Activated CD8-positive, alpha-beta memory T cell treated with anti-CD3 and anti-CD28 coated beads for 48 hours (primary cell): ENCODE data around the gene XRN1.

Source experiments
- DNase-seq, 3 experiments: peaks; one replicate each; pipeline ENCODE4 v3.0.0-alpha.2; 2020; ENCODE audit warnings: low read depth in 2 of 3, low spot score in 2 of 3

XRN1 gene

DNA sequence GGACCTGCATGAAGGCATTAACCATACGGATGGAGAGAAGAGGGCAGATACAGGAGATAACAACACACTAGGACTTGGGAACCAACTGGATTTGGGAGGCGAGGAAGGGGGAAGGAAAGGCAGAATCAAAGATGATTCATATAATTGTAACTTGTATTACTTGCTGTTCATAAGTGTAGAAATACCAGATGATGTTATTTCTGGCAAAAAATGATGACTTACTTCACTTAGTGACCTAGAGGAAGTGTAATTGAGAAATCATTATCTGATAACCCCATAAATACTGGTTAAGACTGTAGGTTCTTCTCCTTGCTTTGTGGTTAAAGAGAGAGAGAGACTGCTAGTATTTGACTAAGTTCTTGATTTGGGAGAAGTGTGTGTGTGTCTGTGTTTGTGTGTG lies 172.0 kb downstream of the XRN1 start:
- no peak for DNase-seq

DNA sequence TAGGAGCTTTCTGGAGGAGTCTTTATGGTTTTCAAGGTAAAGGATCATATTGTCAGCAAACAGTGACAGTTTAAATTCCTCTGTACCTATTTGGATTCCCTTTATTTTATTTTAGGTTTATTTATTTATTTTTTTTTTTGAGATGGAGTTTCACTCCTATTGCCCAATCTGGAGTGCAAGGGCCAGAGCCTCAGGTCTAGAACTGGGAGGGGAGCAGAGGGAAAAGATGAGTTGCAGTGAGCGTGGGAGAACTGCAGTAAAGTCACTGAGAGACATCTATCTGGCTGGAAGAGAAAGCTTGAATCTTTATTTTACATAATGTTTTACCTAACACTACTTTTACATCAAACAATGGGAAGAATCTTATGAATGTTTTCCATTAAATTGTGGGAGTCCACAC lies 172.9 kb downstream of the XRN1 start:
- DNase-seq: no peak

DNA sequence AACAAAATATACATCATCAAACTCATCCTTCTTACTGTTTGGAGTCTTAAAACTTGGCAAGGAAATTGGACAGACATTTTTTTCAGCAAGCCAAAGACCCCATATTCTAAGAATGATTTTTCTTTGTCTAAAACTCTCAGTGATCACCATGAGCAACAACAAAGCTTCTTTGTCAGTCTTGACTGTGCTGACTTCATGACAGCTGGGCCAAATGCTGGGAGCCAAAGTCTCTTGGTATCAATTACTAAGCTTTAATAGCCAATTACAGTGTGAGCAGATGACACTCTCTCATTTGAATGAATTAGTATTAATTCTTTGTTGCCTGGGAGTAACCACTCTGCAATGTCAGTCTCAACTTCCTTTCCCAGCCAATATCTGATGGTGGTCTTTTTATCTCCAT lies 174.3 kb downstream of the XRN1 start:
- no peak for DNase-seq

DNA sequence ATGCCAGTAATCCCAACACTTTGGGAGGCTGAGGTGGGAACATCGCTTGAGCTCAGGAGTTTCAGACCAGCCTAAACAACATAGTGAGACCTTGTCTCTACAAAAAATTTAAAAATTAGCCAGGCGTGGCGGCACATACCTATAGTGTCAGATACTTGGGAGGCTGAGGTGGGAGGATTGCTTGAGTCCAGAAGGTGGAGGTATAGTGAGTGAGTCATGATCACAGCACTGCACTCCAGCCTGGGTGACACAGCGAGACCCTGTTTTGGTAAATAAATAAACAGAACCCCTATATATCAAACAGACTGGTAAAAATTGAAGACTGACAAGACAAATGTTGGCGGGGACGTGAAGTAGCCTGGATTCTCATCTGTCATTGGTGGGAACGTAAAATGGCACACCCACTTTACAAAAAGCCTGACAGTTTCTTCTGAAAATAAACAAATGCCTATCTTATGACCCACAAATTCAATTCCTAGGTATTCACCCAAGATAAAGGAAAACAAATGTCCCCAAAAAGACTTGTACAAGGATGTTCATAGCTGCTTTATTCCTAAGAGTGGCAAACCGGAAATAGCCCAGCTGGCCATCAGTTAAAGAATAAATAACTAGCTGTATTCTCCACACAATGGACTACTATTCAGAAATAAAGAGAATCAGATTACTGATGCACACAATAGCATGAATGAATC lies 175.5 kb downstream of the XRN1 start:
- no peak for DNase-seq

DNA sequence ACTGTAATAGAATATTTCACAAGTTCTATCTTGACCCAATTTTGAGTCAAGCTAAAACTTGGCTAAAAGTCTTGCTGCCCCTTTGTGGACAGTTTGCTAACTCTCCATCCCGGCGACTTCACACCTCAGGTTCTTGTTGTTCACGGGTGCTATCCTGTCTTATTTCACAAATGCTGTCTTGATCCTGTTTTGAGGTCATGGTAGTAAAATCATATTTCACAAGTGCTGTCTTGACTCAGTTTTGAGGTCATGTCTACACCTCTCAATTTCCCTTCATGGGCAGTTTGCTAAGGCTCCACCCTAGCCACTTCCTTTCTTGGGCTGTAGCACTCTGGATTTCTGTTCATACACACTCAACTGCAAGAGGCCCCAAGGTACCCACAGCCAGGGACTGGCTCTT lies 177.4 kb downstream of the XRN1 start:
- peak in 1 of 3 experiments; percentile 10 for DNase-seq

DNA sequence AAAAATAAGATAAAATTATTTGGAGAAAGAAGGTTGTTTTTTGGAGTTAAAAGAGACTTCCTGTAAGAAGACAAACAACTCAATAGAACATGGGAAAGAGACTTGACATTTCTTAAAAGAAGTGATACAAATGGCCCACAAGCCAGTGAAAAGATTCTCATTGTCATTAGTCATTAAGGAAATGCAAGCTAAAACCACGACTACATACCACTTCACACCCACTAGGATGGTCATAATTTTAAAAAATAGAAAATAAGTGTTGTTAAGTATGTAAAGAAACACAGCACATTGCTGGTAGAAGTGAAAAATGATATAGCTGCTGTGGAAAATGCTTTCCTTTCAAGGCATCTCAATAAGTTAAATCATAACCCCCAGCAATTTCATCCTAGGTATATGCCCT lies 178.1 kb downstream of the XRN1 start:
- DNase-seq: no peak

DNA sequence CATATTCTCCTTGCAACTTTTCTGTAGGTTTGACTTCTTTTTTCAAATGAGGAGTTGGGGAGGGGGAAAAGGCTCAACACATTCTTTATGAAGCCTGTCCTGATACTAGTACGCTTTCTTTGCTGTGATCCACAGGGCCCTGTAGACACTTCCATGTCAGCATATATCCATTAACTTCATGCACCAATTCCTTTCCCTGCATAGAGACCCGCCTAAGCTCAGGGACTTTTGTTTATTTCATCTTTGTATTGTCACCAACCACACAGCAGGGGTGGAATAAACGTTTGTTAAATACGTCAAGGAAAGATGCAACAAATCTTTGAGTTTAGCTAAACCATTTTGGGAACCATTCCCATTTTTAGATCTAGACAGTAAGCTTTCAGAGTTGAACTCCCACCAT lies 179.4 kb downstream of the XRN1 start:
- DNase-seq: no peak

DNA sequence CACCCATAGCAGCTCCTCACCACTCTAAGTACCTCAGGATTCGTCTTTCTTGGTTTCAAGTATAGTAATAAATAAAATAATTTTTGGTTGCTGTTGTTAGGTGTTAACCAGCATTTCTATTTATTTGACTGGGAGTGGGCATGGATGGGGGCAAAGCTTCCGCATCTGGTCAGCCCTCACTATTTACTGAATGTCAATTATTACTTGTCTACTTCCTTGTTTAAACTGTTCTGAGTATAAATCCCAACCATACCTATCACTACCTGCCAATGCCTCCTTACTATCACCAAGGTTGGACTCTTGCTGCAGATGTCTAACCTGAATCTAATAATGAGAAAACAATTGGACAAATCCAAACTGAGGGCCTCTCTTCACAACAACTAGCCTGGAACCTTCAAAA lies 180.6 kb downstream of the XRN1 start:
- DNase-seq: no peak

DNA sequence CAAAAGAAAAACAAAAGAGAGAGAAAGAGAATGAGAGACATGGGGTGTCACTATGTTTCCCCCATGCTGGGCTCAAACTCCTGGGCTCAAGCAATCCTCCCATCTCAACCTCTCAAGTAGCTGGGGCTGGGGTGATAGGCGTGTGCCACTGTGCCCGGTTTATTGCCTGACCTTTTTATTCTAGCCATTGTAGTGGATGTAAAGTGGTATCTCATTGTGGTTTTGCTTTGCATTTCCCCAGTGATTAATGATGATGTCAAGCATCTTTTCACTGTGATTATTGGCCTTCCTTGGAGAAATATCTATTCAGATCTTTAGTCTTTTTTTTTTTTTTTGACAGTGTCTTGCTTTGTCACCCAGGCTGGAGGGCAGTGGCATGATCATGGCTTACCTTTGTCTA lies 184.7 kb downstream of the XRN1 start:
- DNase-seq: no peak

DNA sequence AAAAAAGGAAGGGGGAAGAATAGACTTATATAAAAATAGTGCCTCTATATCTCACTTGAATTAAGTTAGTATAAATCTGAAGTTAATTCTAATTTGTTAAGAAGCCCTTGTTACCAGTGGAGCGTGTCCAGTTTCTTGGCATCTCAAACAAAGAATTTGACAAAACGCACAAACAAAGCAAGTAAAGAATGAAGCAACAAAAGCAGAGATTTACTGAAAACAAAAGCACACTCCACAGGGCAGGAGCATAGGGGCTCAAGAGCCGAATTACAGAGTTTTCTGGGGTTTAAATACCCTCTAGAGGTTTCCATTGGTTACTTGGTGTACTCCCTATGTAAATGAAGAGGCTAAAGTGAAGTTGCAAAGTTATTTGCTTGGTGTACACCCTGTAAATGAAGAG lies 188.5 kb downstream of the XRN1 start:
- no peak for DNase-seq

DNA sequence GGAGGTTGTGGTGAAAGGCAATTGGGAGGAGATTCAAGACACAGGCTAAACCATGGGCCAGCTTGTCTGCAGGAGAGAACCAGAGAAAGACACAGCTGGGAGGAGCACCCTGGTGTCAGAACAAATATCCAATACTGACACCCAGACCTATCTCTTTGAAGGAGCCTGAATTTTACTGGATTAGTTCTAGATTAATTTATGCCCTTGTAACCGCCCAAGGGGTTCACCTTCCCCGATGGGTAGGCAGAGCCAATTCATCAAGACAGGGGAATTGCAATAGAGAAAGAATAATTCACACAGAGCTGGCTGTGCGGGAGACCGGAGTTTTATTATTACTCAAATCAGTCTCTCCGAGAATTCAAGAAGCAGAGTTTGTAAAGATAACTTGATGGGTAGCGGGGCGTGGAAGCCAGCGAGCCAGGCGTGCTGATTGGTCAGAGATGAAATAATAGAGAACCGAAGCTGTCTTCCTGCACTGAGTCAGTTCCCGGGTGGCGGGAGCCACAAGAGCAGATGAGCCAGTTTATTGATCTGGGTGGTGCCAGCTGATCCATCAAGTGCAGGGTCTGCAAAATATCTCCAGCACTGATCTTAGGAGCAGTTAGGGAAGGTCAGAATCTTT lies 191.0 kb downstream of the XRN1 start:
- DNase-seq: no peak
